ENCODE results near the gene PFKFB2.

DNA sequence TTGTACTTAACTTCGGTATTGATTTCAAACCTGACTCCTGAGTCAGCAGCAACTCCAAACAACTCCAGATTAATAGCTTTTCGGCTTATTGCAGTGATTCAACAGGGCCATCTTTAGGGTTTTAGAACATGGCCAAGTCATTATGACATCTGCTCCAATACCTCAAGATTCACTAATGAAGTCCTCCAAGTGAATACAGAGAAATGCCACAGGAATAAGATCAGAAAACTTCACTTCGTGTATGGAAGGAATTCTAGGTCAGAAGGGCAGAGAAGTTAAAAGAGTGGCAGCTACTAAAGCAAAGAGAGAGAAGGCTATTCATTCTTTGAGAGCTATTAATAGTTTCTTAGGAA lies 12.9 kb upstream of the PFKFB2 start:
- TF ChIP-seq, protein P1, sequence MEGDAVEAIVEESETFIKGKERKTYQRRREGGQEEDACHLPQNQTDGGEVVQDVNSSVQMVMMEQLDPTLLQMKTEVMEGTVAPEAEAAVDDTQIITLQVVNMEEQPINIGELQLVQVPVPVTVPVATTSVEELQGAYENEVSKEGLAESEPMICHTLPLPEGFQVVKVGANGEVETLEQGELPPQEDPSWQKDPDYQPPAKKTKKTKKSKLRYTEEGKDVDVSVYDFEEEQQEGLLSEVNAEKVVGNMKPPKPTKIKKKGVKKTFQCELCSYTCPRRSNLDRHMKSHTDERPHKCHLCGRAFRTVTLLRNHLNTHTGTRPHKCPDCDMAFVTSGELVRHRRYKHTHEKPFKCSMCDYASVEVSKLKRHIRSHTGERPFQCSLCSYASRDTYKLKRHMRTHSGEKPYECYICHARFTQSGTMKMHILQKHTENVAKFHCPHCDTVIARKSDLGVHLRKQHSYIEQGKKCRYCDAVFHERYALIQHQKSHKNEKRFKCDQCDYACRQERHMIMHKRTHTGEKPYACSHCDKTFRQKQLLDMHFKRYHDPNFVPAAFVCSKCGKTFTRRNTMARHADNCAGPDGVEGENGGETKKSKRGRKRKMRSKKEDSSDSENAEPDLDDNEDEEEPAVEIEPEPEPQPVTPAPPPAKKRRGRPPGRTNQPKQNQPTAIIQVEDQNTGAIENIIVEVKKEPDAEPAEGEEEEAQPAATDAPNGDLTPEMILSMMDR (IDR thresholded peaks at IDR 0.05) = no peak
- no peak for TF ChIP-seq POLR2A (IDR thresholded peaks at IDR 0.05)
